Suppressor macrophage treated with lipopolysaccharide for 4 hours (primary cell): ENCODE results near the gene LIMA1.
"Not testable (repeated sequence)": the region's sequence is repeated elsewhere in the genome, so short reads cannot be mapped to it uniquely, and the experiment has no call there.

ENCODE experiments used
- DNase-seq: peaks from one replicate; pipeline ENCODE4 v3.0.0-alpha.2; 2020

Gene LIMA1

GRCh38 chr12:50283229-50283923 lies at the start of gene LIMA1:
TSS of gene LIMA1 (minus strand) at chr12:50283520. CDS start at chr12:50248751, 34,769 bp downstream.
- DNase-seq: peak; percentile 93

GRCh38 chr12:50331745-50332144 lies 48.4 kb upstream of the LIMA1 start:
- no peak for DNase-seq

GRCh38 chr12:50328664-50329063 lies 45.3 kb upstream of the LIMA1 start:
- not testable (repeated sequence) for DNase-seq

- no peak for DNase-seq
Observed at GRCh38 chr12:50326590-50327284, 43.4 kb upstream of the LIMA1 start.

- no peak for DNase-seq
Observed at GRCh38 chr12:50325890-50326391, 42.6 kb upstream of the LIMA1 start.

GRCh38 chr12:50324770-50325169 lies 41.5 kb upstream of the LIMA1 start:
- not testable (repeated sequence) for DNase-seq

GRCh38 chr12:50324077-50324476 lies 40.8 kb upstream of the LIMA1 start:
- DNase-seq: not testable (repeated sequence)

GRCh38 chr12:50322206-50322605 lies 38.9 kb upstream of the LIMA1 start:
- DNase-seq: no peak

- no peak for DNase-seq
Observed at GRCh38 chr12:50317203-50317602, 33.9 kb upstream of the LIMA1 start.

GRCh38 chr12:50315803-50316202 lies 32.5 kb upstream of the LIMA1 start:
- DNase-seq: no peak

GRCh38 chr12:50314636-50315312 lies 31.5 kb upstream of the LIMA1 start:
- DNase-seq: peak; percentile 40

- DNase-seq: not testable (repeated sequence)
Observed at GRCh38 chr12:50313971-50314370, 30.7 kb upstream of the LIMA1 start.

- no peak for DNase-seq
Observed at GRCh38 chr12:50313256-50313931, 30.1 kb upstream of the LIMA1 start.

GRCh38 chr12:50311858-50312609 lies 28.7 kb upstream of the LIMA1 start:
- not testable (repeated sequence) for DNase-seq

- no peak for DNase-seq
Observed at GRCh38 chr12:50309950-50310349, 26.6 kb upstream of the LIMA1 start.

GRCh38 chr12:50302686-50303085 lies 19.4 kb upstream of the LIMA1 start:
- DNase-seq: no peak

- no peak for DNase-seq
Observed at GRCh38 chr12:50297996-50298395, 14.7 kb upstream of the LIMA1 start.

GRCh38 chr12:50297027-50297426 lies 13.7 kb upstream of the LIMA1 start:
- DNase-seq: peak; percentile 70

- no peak for DNase-seq
Observed at GRCh38 chr12:50296554-50296953, 13.2 kb upstream of the LIMA1 start.

- DNase-seq: no peak
Observed at GRCh38 chr12:50291377-50291776, 8.1 kb upstream of the LIMA1 start.

- DNase-seq: not testable (repeated sequence)
Observed at GRCh38 chr12:50290692-50291091, 7.4 kb upstream of the LIMA1 start.

GRCh38 chr12:50287271-50287670 lies 4.0 kb upstream of the LIMA1 start:
- no peak for DNase-seq
